Stimulated activated CD8-positive, alpha-beta memory T cell treated with anti-CD3 and anti-CD28 coated beads, Interleukin-12 subunit alpha, Interleukin-12 subunit beta, amount 100 ng/mL, for 24 hours (primary cell): Measurements from ENCODE around the gene LGALS14.
"Not testable (repeated sequence)": the region's sequence is repeated elsewhere in the genome, so short reads cannot be mapped to it uniquely, and the experiment has no call there.

Source experiments
- DNase-seq: peaks from one replicate; pipeline ENCODE4 v3.0.0-alpha.2; 2020; ENCODE audit errors: extremely low read depth

LGALS14 gene

GRCh38 chr19:39704181-39705044 lies at the start of gene LGALS14:
TSS of gene LGALS14 (plus strand) at chr19:39704481. CDS start at chr19:39704529, 48 bp downstream.
- DNase-seq: no peak

GRCh38 chr19:39655613-39656012 lies 48.7 kb upstream of the LGALS14 start, which contains the start of gene LGALS16:
TSS of gene LGALS16 (plus strand) at chr19:39655913. CDS start at chr19:39655962, 49 bp downstream.
- DNase-seq: no peak

GRCh38 chr19:39659791-39660190 lies 44.5 kb upstream of the LGALS14 start:
- DNase-seq: no peak

- no peak for DNase-seq
These were observed 43.6 kb upstream of the LGALS14 start for GRCh38 chr19:39660661-39661060.

- no peak for DNase-seq
These were observed 42.7 kb upstream of the LGALS14 start for GRCh38 chr19:39661565-39661964.

GRCh38 chr19:39669860-39670259 lies 34.4 kb upstream of the LGALS14 start:
- DNase-seq: not testable (repeated sequence)

- no peak for DNase-seq
These were observed 33.3 kb upstream of the LGALS14 start for GRCh38 chr19:39670998-39671397.

GRCh38 chr19:39671739-39672363 lies 32.4 kb upstream of the LGALS14 start:
- no peak for DNase-seq

GRCh38 chr19:39672473-39672872 lies 31.8 kb upstream of the LGALS14 start:
- DNase-seq: no peak

GRCh38 chr19:39673862-39674261 lies 30.4 kb upstream of the LGALS14 start:
- DNase-seq: not testable (repeated sequence)

GRCh38 chr19:39676004-39676403 lies 28.3 kb upstream of the LGALS14 start:
- DNase-seq: no peak

GRCh38 chr19:39677961-39678889 lies 26.1 kb upstream of the LGALS14 start:
- no peak for DNase-seq

- DNase-seq: peak; percentile 22
These were observed 25.1 kb upstream of the LGALS14 start for GRCh38 chr19:39679056-39679790.

GRCh38 chr19:39679791-39680168 lies 24.5 kb upstream of the LGALS14 start:
- DNase-seq: no peak

- DNase-seq: no peak
These were observed 23.7 kb upstream of the LGALS14 start for GRCh38 chr19:39680593-39680992.

- DNase-seq: no peak
These were observed 22.9 kb upstream of the LGALS14 start for GRCh38 chr19:39681416-39681815.

GRCh38 chr19:39684267-39684666 lies 20.0 kb upstream of the LGALS14 start:
- no peak for DNase-seq

- DNase-seq: no peak
These were observed 17.5 kb upstream of the LGALS14 start for GRCh38 chr19:39686739-39687138.

- DNase-seq: not testable (repeated sequence)
These were observed 15.6 kb upstream of the LGALS14 start for GRCh38 chr19:39688637-39689036.

- DNase-seq: no peak
These were observed 12.1 kb upstream of the LGALS14 start for GRCh38 chr19:39692166-39692565.

GRCh38 chr19:39692822-39693221 lies 11.5 kb upstream of the LGALS14 start:
- DNase-seq: no peak
